ENCODE data around the gene THAP6. TPM values are rescaled to one million over a fixed set of nuclear protein-coding genes. Genes with fewer than 3 reads are reported as not detected.

Gene THAP6
- total and polyA plus RNA-seq, 2 of the 8 experiments (the other 6 are each of a cell fraction or from before 2014, with no cell fraction given) = 3.3 to 9.7 TPM

DNA sequence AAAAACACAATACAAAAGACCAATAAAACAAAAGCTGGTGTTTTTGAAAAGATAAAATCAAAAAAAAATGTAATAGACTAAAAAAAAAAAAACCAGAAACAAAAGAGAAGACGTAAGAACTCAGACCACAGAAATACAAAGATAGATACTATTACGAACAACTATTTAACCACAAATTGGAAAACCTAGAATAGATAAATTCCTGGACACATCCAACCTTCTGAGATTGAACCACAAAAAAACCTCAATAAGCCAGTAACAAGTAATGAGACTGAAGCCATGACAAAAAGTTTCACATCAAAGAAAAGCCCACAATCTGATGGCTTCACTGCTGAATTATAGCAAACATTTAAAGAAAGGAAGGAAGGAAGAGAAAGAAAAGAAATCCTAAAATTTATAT is 16.2 kb upstream of the THAP6 start (continued):
- TF ChIP-seq SIRT6 (IDR thresholded peaks at IDR 0.05; ENCODE audit: low read length) = no peak
- no peak for TF ChIP-seq ZNF274 (IDR thresholded peaks at IDR 0.05; ENCODE audit: borderline replicate concordance, extremely low read depth, low read length)
- no peak for TF ChIP-seq TAF7 (optimal IDR thresholded peaks at IDR 0.05; ENCODE audit: borderline replicate concordance, low read depth, low read length)
- no peak for TF ChIP-seq JUN (IDR thresholded peaks at IDR 0.05; ENCODE audit: low read depth, low read length)
- TF ChIP-seq, protein P1, sequence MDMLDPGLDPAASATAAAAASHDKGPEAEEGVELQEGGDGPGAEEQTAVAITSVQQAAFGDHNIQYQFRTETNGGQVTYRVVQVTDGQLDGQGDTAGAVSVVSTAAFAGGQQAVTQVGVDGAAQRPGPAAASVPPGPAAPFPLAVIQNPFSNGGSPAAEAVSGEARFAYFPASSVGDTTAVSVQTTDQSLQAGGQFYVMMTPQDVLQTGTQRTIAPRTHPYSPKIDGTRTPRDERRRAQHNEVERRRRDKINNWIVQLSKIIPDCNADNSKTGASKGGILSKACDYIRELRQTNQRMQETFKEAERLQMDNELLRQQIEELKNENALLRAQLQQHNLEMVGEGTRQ (IDR thresholded peaks at IDR 0.05; ENCODE audit: low read length) = no peak
